NT2/D1 (cell line): ENCODE data around the gene TTC3.

Experiments used
- SUZ12 ChIP-seq: IDR thresholded peaks from 2 replicates; pipeline ENCODE4 v1.6.1; 2011; ENCODE audit not compliant: insufficient read length, insufficient read depth; ENCODE audit errors: extremely low read depth
- YY1 ChIP-seq: IDR thresholded peaks from 2 replicates; pipeline ENCODE4 v1.6.1; 2011; ENCODE audit not compliant: insufficient read length, insufficient read depth
- ZNF274 ChIP-seq: IDR thresholded peaks from 2 replicates; pipeline ENCODE4 v1.6.1; 2011; ENCODE audit warnings: mild to moderate bottlenecking, low read depth, low read length

GRCh38 chr21:37028570-37028969 lies 44.5 kb upstream of the TTC3 start:
- TF ChIP-seq YY1 (no peak), ZNF274 (no peak), SUZ12 (no peak)
